Measurements from ENCODE around the gene ERFL.
A peak's percentile ranks its signal among the peaks of the same experiment; 100 is the strongest.
"Not testable (repeated sequence)": the region's sequence is repeated elsewhere in the genome, so short reads cannot be mapped to it uniquely, and the experiment has no call there.

ERFL gene

DNA sequence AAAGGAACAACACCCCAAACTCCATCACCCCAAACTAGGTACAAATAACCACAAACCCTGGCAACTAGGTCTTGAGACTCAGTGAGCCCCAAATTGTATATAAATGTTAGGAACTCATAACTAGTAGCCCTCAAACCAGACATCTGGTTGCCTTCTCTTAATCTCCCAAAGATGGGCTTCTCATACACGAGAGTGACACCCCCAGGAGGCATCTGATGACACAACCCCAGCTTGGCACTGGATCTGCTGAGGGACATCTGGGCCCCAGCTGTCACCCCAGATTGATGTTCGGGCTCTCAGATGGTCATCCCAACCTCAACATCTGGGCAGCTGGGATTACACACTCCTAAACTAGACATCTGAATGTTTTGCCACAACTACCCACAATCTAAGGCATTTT is 16.1 kb upstream of the ERFL start:
- WGBS (ENCODE audit: insufficient coverage, insufficient read length): no CpG with 5 or more reads among the region's 2 CpGs
- Histone ChIP-seq H3K27ac (ENCODE audit: low read length) (no peak overlapping the region), H3K4me1 (ENCODE audit: control insufficient read depth, insufficient read depth, low read length) (no peaks in the 10 kb centered on the region), H3K9me3 (ENCODE audit: control insufficient read depth, insufficient read depth, low read length) (no peaks in the 10 kb centered on the region), H3K4me3 (ENCODE audit: low read length) (no peak overlapping the region), H3K36me3 (ENCODE audit: control insufficient read depth, insufficient read depth, low read length) (no peaks in the 10 kb centered on the region), H3K27me3 (ENCODE audit: control insufficient read depth, insufficient read depth, low read length) (peaks cover 17% of the 10 kb centered on the region)
- no peak for DNase-seq (ENCODE audit: low read depth, low spot score)

DNA sequence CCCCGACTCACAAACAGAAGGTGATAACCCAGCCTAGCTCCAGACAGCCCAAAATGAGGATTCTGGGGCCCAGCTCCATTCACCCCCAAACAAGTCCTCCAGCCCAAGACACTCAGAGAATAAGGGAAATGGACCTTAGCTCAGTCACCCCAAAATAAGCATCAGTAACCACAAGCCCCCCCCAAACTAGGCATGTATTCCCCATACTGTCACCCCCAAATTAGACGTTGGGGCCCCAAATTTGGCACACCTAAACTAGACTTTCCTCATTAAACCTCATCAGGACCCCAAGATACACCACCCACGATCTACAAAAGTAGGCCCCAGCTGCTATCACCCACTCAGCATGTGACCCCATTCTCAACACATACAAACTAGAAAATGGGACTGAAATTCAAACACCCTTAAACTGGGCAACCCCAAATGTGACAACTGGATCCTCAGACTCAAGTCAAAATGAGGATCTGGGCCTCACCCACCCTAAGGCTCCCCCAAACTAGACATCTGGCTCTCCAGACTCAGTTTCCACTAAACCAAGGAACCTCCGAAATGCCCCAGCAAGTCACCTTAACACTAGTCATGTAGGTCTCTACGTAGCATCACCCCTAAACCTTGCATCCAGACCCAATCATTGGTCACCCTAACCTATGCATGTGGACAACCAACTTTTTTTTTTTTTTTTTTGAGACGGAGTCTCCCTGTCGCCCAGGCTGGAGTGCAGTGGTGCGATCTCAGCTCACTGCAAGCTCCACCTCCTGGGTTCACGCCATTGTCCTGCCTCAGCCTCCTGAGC is 13.4 kb upstream of the ERFL start:
- no peak for DNase-seq (ENCODE audit: low read depth, low spot score)
- H3K27me3 ChIP-seq (ENCODE audit: control insufficient read depth, insufficient read depth, low read length): peaks cover 22% of the 10 kb centered on the region
- H3K36me3 ChIP-seq (ENCODE audit: control insufficient read depth, insufficient read depth, low read length): no peaks in the 10 kb centered on the region
- H3K4me3 ChIP-seq (ENCODE audit: low read length): no peak overlapping the region
- H3K4me1 ChIP-seq (ENCODE audit: control insufficient read depth, insufficient read depth, low read length): no peaks in the 10 kb centered on the region
- no CpG with 5 or more reads among the region's 9 CpGs for whole genome bisulfite sequencing (ENCODE audit: insufficient coverage, insufficient read length)
- no peak overlapping the region for H3K27ac ChIP-seq (ENCODE audit: low read length)
- no peaks in the 10 kb centered on the region for H3K9me3 ChIP-seq (ENCODE audit: control insufficient read depth, insufficient read depth, low read length)

DNA sequence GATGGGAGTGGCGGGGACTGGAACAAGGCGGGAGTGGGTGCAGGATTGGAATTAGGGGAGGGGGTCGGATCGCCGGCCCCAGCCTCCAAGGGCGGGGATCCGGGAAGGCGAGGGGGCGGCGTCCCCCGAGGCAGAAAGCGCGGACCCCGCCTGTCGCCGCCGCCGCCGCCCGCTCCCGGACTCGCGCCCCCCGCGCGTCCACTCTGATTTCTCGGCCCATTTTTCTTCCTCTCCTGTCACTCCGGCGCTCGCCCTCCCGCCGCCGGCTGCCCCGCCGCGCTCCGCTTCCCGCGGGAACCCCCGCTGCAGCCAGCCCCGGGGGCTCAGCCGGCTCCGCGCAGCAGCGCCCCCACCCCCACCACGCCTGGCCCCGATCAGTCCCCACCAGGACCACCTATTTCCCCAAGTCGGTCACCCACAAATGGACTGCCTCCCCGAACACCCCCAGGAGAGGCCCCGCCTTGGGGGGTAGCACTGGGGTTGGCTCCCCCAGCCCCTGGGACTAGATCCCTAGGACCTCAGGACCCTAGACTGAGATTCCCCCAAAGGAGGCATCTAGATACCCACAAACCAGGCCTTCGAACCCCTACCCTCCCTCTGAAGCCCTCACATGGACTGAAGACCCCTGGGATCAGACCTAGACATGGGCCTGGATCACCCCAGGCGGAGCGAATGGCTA is 12.6 kb upstream of the ERFL start:
- H3K36me3 ChIP-seq (ENCODE audit: control insufficient read depth, insufficient read depth, low read length): no peaks in the 10 kb centered on the region
- no peak overlapping the region for H3K27ac ChIP-seq (ENCODE audit: low read length)
- no peak for DNase-seq (ENCODE audit: low read depth, low spot score)
- H3K4me3 ChIP-seq (ENCODE audit: low read length): peak overlapping the region; percentile 61; the same call in 1 of the 2 replicates
- no peaks in the 10 kb centered on the region for H3K4me1 ChIP-seq (ENCODE audit: control insufficient read depth, insufficient read depth, low read length)
- no peaks in the 10 kb centered on the region for H3K9me3 ChIP-seq (ENCODE audit: control insufficient read depth, insufficient read depth, low read length)
- peaks cover 29% of the 10 kb centered on the region for H3K27me3 ChIP-seq (ENCODE audit: control insufficient read depth, insufficient read depth, low read length)
- WGBS (ENCODE audit: insufficient coverage, insufficient read length): no CpG with 5 or more reads among the region's 53 CpGs

DNA sequence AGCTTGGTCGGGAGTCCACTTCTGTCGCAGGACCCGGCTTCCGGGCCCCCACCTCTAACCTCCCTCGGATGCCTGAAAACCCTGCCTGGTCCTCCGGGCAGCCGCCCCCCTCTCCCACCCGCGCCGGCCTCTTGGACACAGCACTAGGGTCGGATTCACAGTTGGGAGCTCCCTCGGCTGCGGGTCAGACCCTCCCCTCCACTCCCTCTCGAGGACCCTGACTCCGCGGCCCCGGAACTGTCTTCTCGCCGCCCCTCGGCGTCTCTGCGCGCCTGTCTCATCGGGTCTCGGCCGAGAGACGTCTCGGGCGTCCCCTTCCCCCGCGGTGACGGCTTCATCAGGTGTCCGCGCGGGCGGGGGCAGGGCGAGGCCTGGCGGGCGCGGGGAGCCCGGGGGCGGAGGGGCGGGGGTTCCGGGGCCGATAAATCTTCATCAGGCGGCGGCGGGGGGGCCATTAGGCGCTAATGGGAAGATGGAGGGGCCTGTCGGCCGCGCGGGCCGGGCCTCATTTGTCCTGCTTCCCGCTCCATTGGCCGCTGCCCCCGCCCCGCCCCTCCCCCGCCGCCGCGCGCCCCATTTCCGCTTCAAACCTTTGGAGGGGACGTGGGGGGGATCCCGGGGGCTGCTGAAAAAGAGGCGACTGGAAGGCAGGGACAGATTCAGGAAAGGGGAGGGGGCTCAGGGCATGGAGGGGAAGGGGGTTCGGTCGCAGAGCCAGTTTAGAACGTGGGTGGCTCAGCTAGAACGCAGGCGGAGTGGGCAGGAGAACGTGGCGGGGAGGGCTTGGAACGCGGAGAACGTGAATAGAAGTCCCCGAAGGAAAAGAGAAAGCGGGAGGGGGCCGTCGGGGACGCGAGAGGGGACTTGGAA is 11.8 kb upstream of the ERFL start:
- WGBS (ENCODE audit: insufficient coverage, insufficient read length): no CpG with 5 or more reads among the region's 83 CpGs
- H3K4me1 ChIP-seq (ENCODE audit: control insufficient read depth, insufficient read depth, low read length): no peaks in the 10 kb centered on the region
- H3K4me3 ChIP-seq (ENCODE audit: low read length): peak overlapping the region; percentile 61; the same call in 1 of the 2 replicates
- H3K27me3 ChIP-seq (ENCODE audit: control insufficient read depth, insufficient read depth, low read length): peaks cover 33% of the 10 kb centered on the region
- no peaks in the 10 kb centered on the region for H3K9me3 ChIP-seq (ENCODE audit: control insufficient read depth, insufficient read depth, low read length)
- H3K36me3 ChIP-seq (ENCODE audit: control insufficient read depth, insufficient read depth, low read length): no peaks in the 10 kb centered on the region
- H3K27ac ChIP-seq (ENCODE audit: low read length): no peak overlapping the region
- no peak for DNase-seq (ENCODE audit: low read depth, low spot score)

DNA sequence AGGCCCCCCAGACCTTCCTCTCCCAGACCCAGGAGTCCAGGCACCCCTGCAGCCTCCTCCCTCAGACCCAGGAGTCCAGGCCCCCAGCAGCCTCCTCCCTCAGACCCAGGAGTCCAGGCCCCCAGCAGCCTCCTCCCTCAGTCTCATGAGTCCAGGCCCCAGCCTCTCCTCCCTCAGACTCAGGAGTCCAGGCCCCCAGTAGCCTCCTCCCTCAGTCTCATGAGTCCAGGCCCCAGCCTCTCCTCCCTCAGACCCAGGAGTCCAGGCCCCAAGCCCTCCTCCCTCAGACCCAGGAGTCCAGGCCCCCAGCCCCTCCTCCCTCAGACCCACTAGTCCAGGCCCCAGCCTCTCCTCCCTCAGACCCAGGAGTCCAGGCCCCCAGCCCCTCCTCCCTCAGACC is 11.0 kb upstream of the ERFL start:
- not testable (repeated sequence) for H3K4me3 ChIP-seq (ENCODE audit: low read length)

DNA sequence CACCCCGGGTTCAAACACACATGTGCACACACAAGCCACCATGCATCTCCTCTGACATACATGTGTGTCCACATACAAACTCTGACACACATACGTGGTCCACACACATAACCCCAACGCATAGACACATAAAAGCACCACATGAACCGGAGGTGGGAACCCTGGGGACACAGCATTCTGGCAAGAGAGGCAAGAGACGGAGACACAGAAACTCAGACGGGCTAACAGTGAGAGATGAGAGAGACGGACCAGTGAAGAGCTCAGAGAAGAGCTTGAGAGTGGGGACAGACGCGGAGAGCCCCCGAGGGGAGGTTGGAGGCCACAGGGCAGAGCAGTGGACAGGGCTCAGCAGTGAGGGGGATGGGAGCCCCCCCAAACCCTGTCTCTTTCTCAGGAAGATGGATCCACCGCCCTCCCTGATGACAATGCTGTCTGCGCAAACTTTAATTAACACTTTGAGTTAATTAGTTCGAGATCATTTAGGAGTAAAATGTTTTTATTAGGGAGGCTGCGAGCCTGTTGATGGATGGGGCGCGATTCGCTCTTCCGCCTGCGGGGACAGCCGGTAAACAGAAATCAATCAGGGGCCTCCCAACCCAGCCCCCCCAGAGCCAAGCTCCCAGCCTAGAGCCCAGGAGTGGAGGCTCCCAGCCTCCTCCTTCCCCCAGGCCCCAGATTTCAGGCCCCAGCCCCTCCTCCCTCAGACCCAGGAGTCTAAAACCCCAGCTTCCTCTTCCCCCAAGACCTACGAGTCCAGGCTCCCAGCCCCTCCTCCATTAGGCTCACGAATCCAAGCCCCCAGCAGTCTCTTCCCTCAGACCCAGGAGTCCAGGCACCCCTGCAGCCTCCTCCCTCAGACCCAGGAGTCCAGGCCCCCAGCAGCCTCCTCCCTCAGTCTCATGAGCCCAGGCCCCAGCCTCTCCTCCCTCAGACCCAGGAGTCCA is 9.5 kb upstream of the ERFL start:
- WGBS (ENCODE audit: insufficient coverage, insufficient read length): no CpG with 5 or more reads among the region's 22 CpGs
- no peak for DNase-seq (ENCODE audit: low read depth, low spot score)
- no peaks in the 10 kb centered on the region for H3K4me1 ChIP-seq (ENCODE audit: control insufficient read depth, insufficient read depth, low read length)
- no peak overlapping the region for H3K27ac ChIP-seq (ENCODE audit: low read length)
- H3K9me3 ChIP-seq (ENCODE audit: control insufficient read depth, insufficient read depth, low read length): no peaks in the 10 kb centered on the region
- peaks cover 52% of the 10 kb centered on the region for H3K27me3 ChIP-seq (ENCODE audit: control insufficient read depth, insufficient read depth, low read length)
- no peak overlapping the region for H3K4me3 ChIP-seq (ENCODE audit: low read length)
- H3K36me3 ChIP-seq (ENCODE audit: control insufficient read depth, insufficient read depth, low read length): no peaks in the 10 kb centered on the region

More for the DNA sequence above, 11.0 kb upstream of the ERFL start:
- peaks cover 38% of the 10 kb centered on the region for H3K27me3 ChIP-seq (ENCODE audit: control insufficient read depth, insufficient read depth, low read length)
- H3K27ac ChIP-seq (ENCODE audit: low read length); H3K4me1 ChIP-seq (ENCODE audit: control insufficient read depth, insufficient read depth, low read length); H3K9me3 ChIP-seq (ENCODE audit: control insufficient read depth, insufficient read depth, low read length); H3K36me3 ChIP-seq (ENCODE audit: control insufficient read depth, insufficient read depth, low read length); DNase-seq (ENCODE audit: low read depth, low spot score): not testable (repeated sequence)

DNA sequence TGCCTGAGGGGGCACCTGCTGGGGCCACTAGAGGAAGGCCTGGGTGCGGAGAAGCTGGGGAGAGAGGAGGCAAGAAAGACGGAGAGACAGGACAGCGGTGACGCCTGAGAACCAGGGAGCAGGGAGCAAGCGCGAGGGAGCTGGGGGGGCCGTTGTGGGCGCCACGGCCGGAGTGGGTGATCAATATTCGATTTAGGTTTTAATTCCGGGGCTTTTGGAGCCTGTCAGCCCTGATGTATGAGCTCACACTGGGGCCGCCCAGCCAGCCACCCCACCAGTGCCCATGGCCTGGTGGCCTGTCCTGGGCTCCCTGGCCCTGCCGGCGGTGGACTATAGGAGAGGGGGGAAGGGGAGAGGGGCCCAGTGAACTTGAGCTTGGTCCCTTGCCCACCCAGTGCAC is 8.7 kb upstream of the ERFL start:
- Histone ChIP-seq H3K27ac (ENCODE audit: low read length) (no peak overlapping the region), H3K4me1 (ENCODE audit: control insufficient read depth, insufficient read depth, low read length) (peaks cover 4% of the 10 kb centered on the region), H3K9me3 (ENCODE audit: control insufficient read depth, insufficient read depth, low read length) (no peaks in the 10 kb centered on the region), H3K4me3 (ENCODE audit: low read length) (no peak overlapping the region), H3K27me3 (ENCODE audit: control insufficient read depth, insufficient read depth, low read length) (peaks cover 60% of the 10 kb centered on the region), H3K36me3 (ENCODE audit: control insufficient read depth, insufficient read depth, low read length) (no peaks in the 10 kb centered on the region)
- WGBS (ENCODE audit: insufficient coverage, insufficient read length): no CpG with 5 or more reads among the region's 15 CpGs
- DNase-seq (ENCODE audit: low read depth, low spot score): no peak

DNA sequence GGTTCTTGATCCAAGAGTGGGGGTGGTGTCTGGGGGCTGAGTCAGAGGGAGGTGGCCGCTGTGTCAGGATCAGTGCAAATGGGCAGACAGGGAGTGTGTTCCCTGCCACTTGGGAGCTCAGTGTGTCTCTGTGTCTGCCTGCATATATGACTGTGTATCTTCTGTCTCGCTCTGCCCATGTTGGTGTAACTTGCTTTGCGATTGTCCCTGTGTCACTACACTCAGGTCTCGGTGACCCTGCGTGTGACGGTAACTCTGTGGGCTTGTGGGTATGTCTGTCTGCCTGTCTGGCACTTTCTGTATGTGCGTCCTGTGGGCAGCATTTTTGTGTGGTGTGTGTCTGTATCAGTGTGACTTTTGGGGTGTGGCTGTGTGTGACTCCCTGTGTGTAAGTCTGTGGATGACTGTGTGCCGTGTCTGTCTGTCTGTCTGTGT is 8.2 kb upstream of the ERFL start:
- Histone ChIP-seq H3K27ac (ENCODE audit: low read length) (no peak overlapping the region), H3K4me3 (ENCODE audit: low read length) (no peak overlapping the region), H3K27me3 (ENCODE audit: control insufficient read depth, insufficient read depth, low read length) (peaks cover 61% of the 10 kb centered on the region), H3K36me3 (ENCODE audit: control insufficient read depth, insufficient read depth, low read length) (no peaks in the 10 kb centered on the region), H3K9me3 (ENCODE audit: control insufficient read depth, insufficient read depth, low read length) (no peaks in the 10 kb centered on the region), H3K4me1 (ENCODE audit: control insufficient read depth, insufficient read depth, low read length) (peaks cover 4% of the 10 kb centered on the region)
- no CpG with 5 or more reads among the region's 8 CpGs for WGBS (ENCODE audit: insufficient coverage, insufficient read length)
- no peak for DNase-seq (ENCODE audit: low read depth, low spot score)

DNA sequence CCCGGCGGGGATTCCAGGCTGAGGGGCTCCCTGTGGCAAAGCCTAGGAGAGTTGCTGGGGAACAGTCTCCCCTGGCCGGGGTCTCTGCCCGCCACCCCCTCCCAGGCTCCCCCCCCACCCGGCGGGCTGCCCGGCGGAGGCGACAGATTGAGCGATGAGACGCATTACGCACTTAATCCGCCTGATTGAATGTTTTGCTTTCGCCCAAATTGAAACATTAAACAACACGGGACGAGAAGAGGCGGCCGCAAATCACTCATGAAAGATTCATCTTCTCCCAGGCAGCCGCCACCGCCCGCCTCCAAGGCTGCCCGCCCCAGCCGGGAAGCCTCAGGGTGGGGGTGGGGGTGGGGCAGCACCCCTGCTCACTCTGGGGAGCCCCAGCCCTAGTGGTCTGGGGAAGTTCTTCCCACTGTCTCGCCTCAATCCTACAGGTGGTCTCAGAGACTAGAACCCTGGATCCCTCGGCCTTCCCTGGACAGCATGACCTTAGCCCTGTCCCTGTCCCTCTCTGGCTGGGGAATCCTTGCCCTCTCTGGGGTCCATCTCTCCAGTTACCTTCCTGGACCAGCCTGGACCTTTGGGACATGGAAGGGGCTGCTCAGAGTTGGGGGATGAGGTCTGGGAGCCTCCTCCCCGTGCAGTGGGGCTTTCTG is 7.6 kb upstream of the ERFL start:
- Histone ChIP-seq H3K4me1 (ENCODE audit: control insufficient read depth, insufficient read depth, low read length) (peaks cover 4% of the 10 kb centered on the region), H3K4me3 (ENCODE audit: low read length) (no peak overlapping the region), H3K27me3 (ENCODE audit: control insufficient read depth, insufficient read depth, low read length) (peaks cover 61% of the 10 kb centered on the region), H3K27ac (ENCODE audit: low read length) (no peak overlapping the region), H3K36me3 (ENCODE audit: control insufficient read depth, insufficient read depth, low read length) (no peaks in the 10 kb centered on the region), H3K9me3 (ENCODE audit: control insufficient read depth, insufficient read depth, low read length) (no peaks in the 10 kb centered on the region)
- DNase-seq (ENCODE audit: low read depth, low spot score): no peak
- no CpG with 5 or more reads among the region's 26 CpGs for WGBS (ENCODE audit: insufficient coverage, insufficient read length)
